GM18498 (cell line): Measurements from ENCODE around the gene IL34.
"Not testable (repeated sequence)": the region's sequence is repeated elsewhere in the genome, so short reads cannot be mapped to it uniquely, and the experiment has no call there.

Experiments
- ATAC-seq: cut with Tn5 transposase; IDR thresholded peaks from one replicate; pipeline ENCODE4 v1.9.1; 2021; ENCODE audit warnings: mild to moderate bottlenecking, moderate library complexity; ENCODE audit not compliant: unreplicated experiment

IL34 gene

GRCh38 chr16:70646260-70647241, at the start of gene IL34:
Gene IL34, plus strand, starts transcription at chr16:70646559. Its CDS starts 389 bp downstream, at chr16:70646948.
- no peak for ATAC-seq

GRCh38 chr16:70597135-70597835, 49.1 kb upstream of the IL34 start:
- ATAC-seq, result no peak

- ATAC-seq, result no peak
Observed at GRCh38 chr16:70598937-70599503, 47.3 kb upstream of the IL34 start.

GRCh38 chr16:70600730-70601129, 45.6 kb upstream of the IL34 start:
- no peak for ATAC-seq

- no peak for ATAC-seq
Observed at GRCh38 chr16:70601576-70602575, 44.5 kb upstream of the IL34 start.

- no peak for ATAC-seq
Observed at GRCh38 chr16:70602831-70603230, 43.5 kb upstream of the IL34 start.

- no peak for ATAC-seq
Observed at GRCh38 chr16:70604407-70605282, 41.7 kb upstream of the IL34 start.

GRCh38 chr16:70605283-70605657, 41.1 kb upstream of the IL34 start:
- ATAC-seq, result no peak

- ATAC-seq, result no peak
Observed at GRCh38 chr16:70608521-70608920, 37.8 kb upstream of the IL34 start.

GRCh38 chr16:70610273-70611223, 35.8 kb upstream of the IL34 start:
- no peak for ATAC-seq

- no peak for ATAC-seq
Observed at GRCh38 chr16:70611224-70611598, 35.1 kb upstream of the IL34 start.

GRCh38 chr16:70611785-70612303, 34.5 kb upstream of the IL34 start:
- ATAC-seq, result no peak

- no peak for ATAC-seq
Observed at GRCh38 chr16:70612931-70613330, 33.4 kb upstream of the IL34 start.

GRCh38 chr16:70614208-70614951, 32.0 kb upstream of the IL34 start:
- ATAC-seq, result no peak

- no peak for ATAC-seq
Observed at GRCh38 chr16:70615945-70616344, 30.4 kb upstream of the IL34 start.

- ATAC-seq, result not testable (repeated sequence)
Observed at GRCh38 chr16:70621864-70622263, 24.5 kb upstream of the IL34 start.

GRCh38 chr16:70627696-70628095, 18.7 kb upstream of the IL34 start:
- no peak for ATAC-seq
